H1 (cell line): Measurements from ENCODE around the gene TFCP2. TPM values are rescaled to one million over a fixed set of nuclear protein-coding genes. Genes with fewer than 3 reads are reported as not detected.

Experiments
- CTCF ChIA-PET: fragments of 300-600 bp; sonication (Branson Sonifier 250); formaldehyde crosslinking; loops from one replicate; lab custom pipeline; 2021; ENCODE audit not compliant: partially characterized antibody; lab: Charles Lee
- POLR2A ChIA-PET: fragments of 300-600 bp; sonication (Branson Sonifier 250); formaldehyde crosslinking; loops from one replicate; lab custom pipeline; 2021; ENCODE audit warnings: inconsistent platforms; ENCODE audit not compliant: partially characterized antibody; lab: Charles Lee
- DNase-seq, 2 experiments: peaks; one replicate each; pipeline versions ENCODE4 v3.0.0 to v3.0.0-alpha.2; 2010 to 2022; ENCODE audit warnings: low spot score in 2 of 2, low read depth in 1 of 2, mixed read lengths in 1 of 2
- FAIRE-seq: peaks from 2 replicates; lab custom pipeline; 2011; peaks lifted over from hg19 to GRCh38; lab: Jason Lieb, UNC
- H2AFZ ChIP-seq: 2 replicates; pipeline ENCODE4 v1.8.1; 2012; ENCODE audit warnings: low read length, inconsistent platforms
- H2AK5ac ChIP-seq: 2 replicates; pipeline ENCODE4 v1.6.1; 2013; ENCODE audit warnings: low read depth, low read length
- H2BK120ac ChIP-seq: replicated peaks from 2 replicates; pipeline ENCODE3; 2013; ENCODE audit warnings: low read depth, low read length, inconsistent platforms
- H2BK12ac ChIP-seq: 2 replicates; pipeline ENCODE4 v1.6.1; 2013; ENCODE audit warnings: low read depth, low read length
- H2BK15ac ChIP-seq: 2 replicates; pipeline ENCODE4 v1.6.1; 2013; ENCODE audit warnings: low read length
- H2BK20ac ChIP-seq: 2 replicates; pipeline ENCODE4 v1.6.1; 2013; ENCODE audit warnings: low read length
- H2BK5ac ChIP-seq: 2 replicates; pipeline ENCODE4 v1.6.1; 2013; ENCODE audit warnings: low read depth, low read length
- H3K14ac ChIP-seq: 2 replicates; pipeline ENCODE4 v1.6.1; 2013; ENCODE audit warnings: inconsistent platforms; ENCODE audit not compliant: insufficient read length
- H3K18ac ChIP-seq: 2 replicates; pipeline ENCODE4 v1.6.1; 2013; ENCODE audit warnings: low read length; ENCODE audit errors: extremely low read depth
- H3K23ac ChIP-seq: 2 replicates; pipeline ENCODE4 v1.6.1; 2013; ENCODE audit warnings: inconsistent platforms; ENCODE audit not compliant: insufficient read length
- H3K23me2 ChIP-seq: 2 replicates; pipeline ENCODE4 v1.6.1; 2013; ENCODE audit warnings: low read depth, low read length
- H3K27ac ChIP-seq: 2 replicates; pipeline ENCODE4 v1.6.1; 2011; ENCODE audit warnings: low read depth, low read length, inconsistent platforms
- H3K27me3 ChIP-seq, 4 experiments: replicated peaks in 1 of 4; 1 replicate in 1 of 4; 2 replicates in 3 of 4; pipeline versions ENCODE4 v1.6.1 to v1.8.1; 2011 to 2013; ENCODE audit warnings: low read length in 3 of 4, mild to moderate bottlenecking in 3 of 4, inconsistent platforms in 2 of 4, mixed read lengths in 2 of 4, moderate library complexity in 1 of 4; ENCODE audit not compliant: control insufficient read depth in 3 of 4, insufficient read depth in 3 of 4; ENCODE audit errors: extremely low read depth in 1 of 4
- H3K36me3 ChIP-seq, 4 experiments: 2 replicates each; pipeline versions ENCODE4 v1.6.1 to v1.8.1; 2011 to 2013; ENCODE audit warnings: mild to moderate bottlenecking in 4 of 4, low read length in 3 of 4, moderate library complexity in 2 of 4, control low read depth in 1 of 4, inconsistent platforms in 1 of 4; ENCODE audit not compliant: insufficient read depth in 4 of 4, control insufficient read depth in 2 of 4
- H3K4ac ChIP-seq: replicated peaks from 2 replicates; pipeline ENCODE3; 2013; ENCODE audit warnings: low read length, low read depth, mixed read lengths, inconsistent platforms; ENCODE audit not compliant: insufficient read length
- H3K4me1 ChIP-seq, 4 experiments: replicated peaks in 1 of 4; 1 replicate in 1 of 4; 2 replicates in 3 of 4; pipeline versions ENCODE4 v1.6.1 to v1.8.1; 2011 to 2013; ENCODE audit warnings: low read length in 3 of 4, inconsistent platforms in 2 of 4, mixed read lengths in 1 of 4; ENCODE audit not compliant: insufficient read depth in 4 of 4, control insufficient read depth in 3 of 4
- H3K4me2 ChIP-seq, 2 experiments: 2 replicates each; pipeline versions ENCODE4 v1.6.1 to v1.8.1; 2011 to 2013; ENCODE audit warnings: low read depth in 2 of 2, low read length in 2 of 2, control low read depth in 1 of 2, inconsistent platforms in 1 of 2, mild to moderate bottlenecking in 1 of 2; ENCODE audit not compliant: insufficient read depth in 1 of 2
- H3K4me3 ChIP-seq, 4 experiments: fragments of 200-600, 300-600 bp in 1 of 4; sonication (generic), shearing (Covaris generic), sonication (Bioruptor Twin) in 1 of 4; 2 replicates each; pipeline versions ENCODE4 v1.5.1 to v1.8.1; 2011 to 2016; ENCODE audit warnings: low read length in 4 of 4, low read depth in 3 of 4, control low read depth in 2 of 4, inconsistent platforms in 2 of 4, mild to moderate bottlenecking in 2 of 4, mixed read lengths in 1 of 4, moderate library complexity in 1 of 4; ENCODE audit not compliant: insufficient read depth in 2 of 4; ENCODE audit errors: extremely low read depth in 1 of 4
- H3K56ac ChIP-seq: replicated peaks from 2 replicates; pipeline ENCODE3; 2013; ENCODE audit warnings: low read depth, mild to moderate bottlenecking, mixed read lengths, low read length, inconsistent platforms; ENCODE audit not compliant: insufficient read length
- H3K79me1 ChIP-seq: 2 replicates; pipeline ENCODE4 v1.6.1; 2013; ENCODE audit warnings: low read depth, low read length, control low read depth
- H3K79me2 ChIP-seq, 2 experiments: 2 replicates each; pipeline versions ENCODE4 v1.6.1 to v1.8.1; 2012 to 2013; ENCODE audit warnings: low read length in 2 of 2, mild to moderate bottlenecking in 2 of 2, inconsistent platforms in 1 of 2; ENCODE audit not compliant: insufficient read depth in 2 of 2, control insufficient read depth in 1 of 2
- H3K9ac ChIP-seq, 4 experiments: replicated peaks in 1 of 4; 1 replicate in 1 of 4; 2 replicates in 3 of 4; pipeline versions ENCODE4 v1.6.1 to v1.8.1; 2011 to 2013; ENCODE audit warnings: low read depth in 3 of 4, low read length in 3 of 4, control low read depth in 2 of 4, mild to moderate bottlenecking in 2 of 4, moderate library complexity in 2 of 4, inconsistent platforms in 1 of 4; ENCODE audit errors: extremely low read depth in 1 of 4
- H3K9me3 ChIP-seq, 2 experiments: 2 replicates each; pipeline versions ENCODE4 v1.6.1 to v1.8.1; 2012 to 2013; ENCODE audit warnings: mild to moderate bottlenecking in 2 of 2, moderate library complexity in 2 of 2, control low read depth in 1 of 2, inconsistent platforms in 1 of 2, low read depth in 1 of 2, low read length in 1 of 2, mixed read lengths in 1 of 2; ENCODE audit not compliant: insufficient read depth in 2 of 2
- H4K20me1 ChIP-seq, 2 experiments: replicated peaks in 1 of 2; 2 replicates each; pipeline versions ENCODE3 to v1.8.1; 2011 to 2013; ENCODE audit warnings: inconsistent platforms in 2 of 2, low read length in 2 of 2, mild to moderate bottlenecking in 1 of 2; ENCODE audit not compliant: insufficient read depth in 2 of 2, control insufficient read depth in 1 of 2
- H4K5ac ChIP-seq: 2 replicates; pipeline ENCODE4 v1.6.1; 2013; ENCODE audit warnings: low read length, low read depth, mixed read lengths, inconsistent platforms; ENCODE audit not compliant: insufficient read length
- H4K8ac ChIP-seq: 2 replicates; pipeline ENCODE4 v1.8.0; 2013; ENCODE audit warnings: mild to moderate bottlenecking, moderate library complexity, low read length, inconsistent platforms; ENCODE audit not compliant: insufficient read depth; ENCODE audit errors: extremely low read depth
- H4K91ac ChIP-seq: replicated peaks from 2 replicates; pipeline ENCODE3; 2013; ENCODE audit warnings: low read length, mixed read lengths, inconsistent platforms; ENCODE audit not compliant: insufficient read length
- JUN ChIP-seq: IDR thresholded peaks from 2 replicates; pipeline ENCODE4 v1.6.1; 2011; ENCODE audit warnings: low read depth, mild to moderate bottlenecking, improper control_type of control experiment, low read length
- KDM4A ChIP-seq: IDR thresholded peaks from one replicate; pipeline ENCODE4 v1.7.1; 2012; ENCODE audit warnings: low read depth, mild to moderate bottlenecking, moderate library complexity, low read length, inconsistent platforms; ENCODE audit not compliant: severe bottlenecking
- POLR2A ChIP-seq, 2 experiments: IDR thresholded peaks; 1 replicate in 1 of 2; 2 replicates in 1 of 2; pipeline ENCODE4 v1.6.1; 2011; ENCODE audit warnings: low read depth in 2 of 2, low read length in 2 of 2, mild to moderate bottlenecking in 2 of 2; ENCODE audit errors: control extremely low read depth in 1 of 2
- POLR2AphosphoS5 ChIP-seq: IDR thresholded peaks from 2 replicates; pipeline ENCODE4 v1.6.1; 2011; ENCODE audit warnings: low read depth, low read length
- SIN3A ChIP-seq, 2 experiments: IDR thresholded peaks in 1 of 2; conservative IDR thresholded peaks in 1 of 2; 2 replicates each; pipeline ENCODE4 v1.6.1; 2011 to 2012; ENCODE audit warnings: low read length in 2 of 2, improper control_type of control experiment in 1 of 2, low read depth in 1 of 2, mild to moderate bottlenecking in 1 of 2
- TBP ChIP-seq: IDR thresholded peaks from 2 replicates; pipeline ENCODE4 v1.6.1; 2011; ENCODE audit warnings: low read depth, low read length, improper control_type of control experiment
- WGBS, 2 experiments: shearing (Covaris generic) in 1 of 2; methylation state at CpG; one replicate each; pipeline versions ENCODE4 v1.1.6 to v1.1.7; 2013 to 2015; ENCODE audit warnings: low lambda C conversion rate in 2 of 2, mixed read lengths in 2 of 2, inconsistent platforms in 1 of 2, low coverage in 1 of 2, missing lambda C conversion rate in 1 of 2; ENCODE audit not compliant: insufficient replicate concordance in 2 of 2, insufficient coverage in 1 of 2, insufficient read length in 1 of 2; ENCODE audit errors: extremely low coverage in 1 of 2, missing lambda C conversion rate in 1 of 2; 5-methylcytosine and 5-hydroxymethylcytosine counted together
- polyA plus RNA-seq, 7 experiments: library from polyadenylated mRNA; depleted of rRNA in 3 of 7; stranded (reverse) in 5 of 7; unstranded in 2 of 7; fragments of >200 nt in 5 of 7; fragments of 200-250 nt in 2 of 7; gene quantifications; 1 replicate in 5 of 7; 2 replicates in 1 of 7; 4 replicates in 1 of 7; pipeline versions ENCODE4 v1.2.1 to v1.2.3, GENCODE V29; 2011 to 2013; ENCODE audit warnings: missing spikeins in 2 of 7, mixed read lengths in 2 of 7
- total RNA-seq: library from RNA; stranded (reverse); fragmentation: NEBNext Ultra II Directional; extraction: Animal tissue kit (Norgen Biotek cat#: 25700); gene quantifications from 2 replicates; pipeline ENCODE4 v1.2.1, GENCODE V29; 2021

TFCP2 gene
- total and polyA plus RNA-seq, 2 of the 8 experiments (the other 6 are each of a cell fraction or from before 2014, with no cell fraction given) = 19.8 to 49.2 TPM

DNA sequence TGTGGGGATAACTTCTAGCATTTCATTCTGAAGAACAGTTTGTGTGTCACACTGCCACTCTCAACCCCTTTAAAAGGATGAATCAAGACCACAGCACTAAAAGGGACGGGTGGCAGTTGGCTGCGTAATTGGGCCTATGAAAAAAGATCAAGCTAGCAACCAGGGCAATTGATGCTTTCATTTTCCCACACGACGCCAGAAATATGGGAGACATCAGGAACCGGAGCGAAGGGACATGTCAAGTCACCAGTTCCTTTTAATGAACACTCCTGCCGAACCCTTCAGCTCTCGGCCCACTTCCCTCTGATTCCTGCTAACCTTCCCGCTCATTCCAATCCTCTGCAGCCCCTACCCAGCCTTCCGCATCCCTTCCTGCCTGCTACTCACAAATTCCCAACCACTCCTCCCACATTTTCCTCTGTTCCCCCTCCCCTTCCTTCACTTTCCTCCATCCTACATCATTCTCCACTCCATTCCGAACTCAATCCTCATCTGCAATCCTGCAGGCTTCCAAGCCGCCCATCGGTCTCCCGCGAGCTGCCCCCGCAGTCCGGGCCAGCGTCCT lies 90.3 kb downstream of the TFCP2 start:
- ChIA-PET CTCF (interaction anchor here (0.6 to 1.6 kb wide), 3 partner anchors 19 to 1931 kb away, joined by 3 read pairs; no protein-coding TSS in a partner anchor), POLR2A (interaction anchor here (0.7 to 3.9 kb wide), 63 partner anchors 9 to 997 kb away, joined by 3 to 30 read pairs (median 5); partner anchors contain the start of genes DAZAP2, GALNT6, LETMD1 and POU6F1)
- Histone ChIP-seq H3K79me1 (peaks cover 8% of the 10 kb centered on the region), H2BK20ac (no peak overlapping the region), H2BK15ac (peak overlapping the region; percentile 61; the same call in 1 of the 2 replicates), H3K9ac (peak overlapping the region in 3 of 4 experiments; percentile 69 to 86 (median 79); a peak in 6 of 7 replicates), H3K18ac (peak overlapping the region; percentile 78), H2AK5ac (0 out of 2 replicates have a peak overlapping the region, but pooled peaks have one; percentile 27), H3K9me3 (no peaks in the 10 kb centered on the region), H2AFZ (no peak overlapping the region), H3K4ac (peak overlapping the region; percentile 80), H4K20me1 (peaks cover 0 to 5% of the 10 kb centered on the region in 2 experiments), H4K5ac (peak overlapping the region; percentile 28), H3K27ac (peak overlapping the region; percentile 59), H2BK120ac (no peak overlapping the region), H3K23me2 (peaks cover 7% of the 10 kb centered on the region), H2BK5ac (peak overlapping the region; percentile 83), H3K27me3 (no peaks in the 10 kb centered on the region), H3K79me2 (peaks cover 9 to 36% of the 10 kb centered on the region in 2 experiments; a peak in 3 of 4 replicates), H4K91ac (no peak overlapping the region), H3K14ac (no peak overlapping the region), H3K4me2 (peak overlapping the region; percentile 86 to 100), H3K56ac (peak overlapping the region; percentile 88), H2BK12ac (no peak overlapping the region), H3K36me3 (peaks cover 0 to 5% (median 0%) of the 10 kb centered on the region in 4 experiments; a peak in 1 of 8 replicates), H4K8ac (peak overlapping the region; percentile 91), H3K23ac (no peak overlapping the region), H3K4me3 (peak overlapping the region; percentile 77 to 98 (median 86)), H3K4me1 (peaks cover 4 to 6% (median 5%) of the 10 kb centered on the region in 4 experiments; a peak in 4 of 7 replicates)
- peak in 1 of 2 experiments; percentile 33 for DNase-seq
- peak; percentile 24 for FAIRE-seq
- 3 to 100% methylated on average over 1 to 10 of the region's 18 CpGs for WGBS, 2 experiments
- TF ChIP-seq KDM4A (peak; percentile 84), SIN3A (conservative IDR thresholded peaks at IDR 0.05 in 1 of 2, IDR thresholded peaks at IDR 0.05 in 1 of 2; ENCODE audit: low read depth in 1 of 2, low read length in 2 of 2) (0 out of 4 replicates have a peak, but pooled peaks of 1 of the 2 experiments have one; percentile 26), POLR2AphosphoS5 (0 out of 2 replicates have a peak, but pooled peaks have one; percentile 59), JUN (no peak), POLR2A (IDR thresholded peaks at IDR 0.05; ENCODE audit: control extremely low read depth in 1 of 2, low read depth in 2 of 2, low read length in 2 of 2) (peak in 1 of 2 experiments; percentile 50; a peak in 1 of 3 replicates), TBP (no peak)
